ENCODE data around the gene ECE1.

The ECE1 gene

GRCh38 chr1:21289700-21290545 lies at the start of gene ECE1:
Gene ECE1 (minus strand): TSS chr1:21290463. CDS start chr1:21290414, 49 bp downstream.
- peaks cover 0 to 64% (median 44%) of the 10 kb centered on the region in 5 donors for H3K4me1 ChIP-seq (ENCODE audit: control insufficient read depth in 5 of 5, insufficient read depth in 5 of 5, low read length in 5 of 5)
- H3K27me3 ChIP-seq (ENCODE audit: control insufficient read depth in 5 of 5, insufficient read depth in 4 of 5, low read length in 5 of 5) = no peaks in the 10 kb centered on the region
- peaks cover 0 to 5% (median 0%) of the 10 kb centered on the region in 5 donors for H3K36me3 ChIP-seq (ENCODE audit: control insufficient read depth in 5 of 5, insufficient read depth in 5 of 5, low read length in 5 of 5)
- peak within 1 kb of the TSS; percentile 72 for H3K27ac ChIP-seq (ENCODE audit: low read depth, low read length)
- peak within 1 kb of the TSS; percentile 48 to 65 (median 60) for H3K9ac ChIP-seq (ENCODE audit: low read length in 5 of 5)
- H3K4me3 ChIP-seq (ENCODE audit: low read depth in 1 of 5, low read length in 5 of 5) = peak within 1 kb of the TSS; percentile 61 to 76 (median 74)
- H3K9me3 ChIP-seq (ENCODE audit: control insufficient read depth in 5 of 5, low read length in 5 of 5) = no peaks in the 10 kb centered on the region

DNA sequence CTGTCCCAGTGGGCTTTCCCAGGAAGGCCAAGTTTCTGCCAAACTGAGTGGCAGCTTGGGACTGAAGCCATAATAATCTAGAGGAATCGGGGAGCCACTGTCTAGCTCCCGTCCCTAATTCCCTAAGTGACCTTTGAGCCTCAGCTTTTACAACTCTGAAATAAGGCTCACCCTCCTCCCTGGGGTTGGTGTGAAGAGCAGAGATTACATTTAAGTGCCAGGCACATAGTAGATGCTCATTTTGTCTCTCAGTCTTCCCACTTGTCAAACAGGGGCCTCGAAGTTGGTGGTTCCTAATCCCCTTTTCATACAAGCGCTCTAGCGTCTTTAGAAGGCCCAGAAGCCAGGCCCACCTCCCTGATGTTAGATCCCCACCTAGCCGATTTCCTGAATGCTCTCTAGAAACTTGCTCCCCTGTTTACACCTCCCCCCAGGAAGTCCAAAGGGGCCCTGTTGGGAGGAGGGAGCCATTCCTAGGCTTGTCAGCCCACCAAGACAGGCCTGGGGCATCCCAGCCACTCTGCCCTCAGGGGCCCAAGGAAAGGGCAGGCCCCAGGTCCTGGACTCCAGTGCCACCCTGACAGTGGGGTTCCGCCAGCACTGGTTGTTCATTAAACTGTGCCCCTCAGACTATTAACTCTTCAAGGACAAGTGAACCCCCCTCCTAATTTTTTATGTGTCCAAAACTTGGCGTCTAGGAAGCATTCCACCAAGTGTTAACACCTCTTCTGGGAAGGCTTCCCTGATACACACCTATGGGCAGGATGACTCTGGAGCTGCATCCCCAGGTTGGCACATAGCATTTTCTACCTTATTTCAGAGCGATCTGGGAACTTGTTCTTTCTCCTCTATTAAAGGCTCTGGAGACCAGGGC lies 49.3 kb upstream of the ECE1 start:
- Histone ChIP-seq H3K4me1 (ENCODE audit: control insufficient read depth in 5 of 5, insufficient read depth in 5 of 5, low read length in 5 of 5) (peaks cover 48 to 99% (median 93%) of the 10 kb centered on the region in 5 donors), H3K4me3 (ENCODE audit: low read depth in 1 of 5, low read length in 5 of 5) (no peak overlapping the region), H3K9me3 (ENCODE audit: control insufficient read depth in 5 of 5, low read length in 5 of 5) (no peaks in the 10 kb centered on the region), H3K9ac (ENCODE audit: low read length in 5 of 5) (peak overlapping the region in 4 of 5 donors; percentile 8 to 58 (median 49)), H3K27ac (ENCODE audit: low read depth, low read length) (peak overlapping the region; percentile 89), H3K27me3 (ENCODE audit: control insufficient read depth in 5 of 5, insufficient read depth in 4 of 5, low read length in 5 of 5) (no peaks in the 10 kb centered on the region), H3K36me3 (ENCODE audit: control insufficient read depth in 5 of 5, insufficient read depth in 5 of 5, low read length in 5 of 5) (peaks cover 0 to 3% (median 0%) of the 10 kb centered on the region in 5 donors)

GRCh38 chr1:21338573-21339355 lies 48.5 kb upstream of the ECE1 start:
- Histone ChIP-seq H3K36me3 (ENCODE audit: control insufficient read depth in 5 of 5, insufficient read depth in 5 of 5, low read length in 5 of 5) (peaks cover 0 to 3% (median 0%) of the 10 kb centered on the region in 5 donors), H3K9me3 (ENCODE audit: control insufficient read depth in 5 of 5, low read length in 5 of 5) (no peaks in the 10 kb centered on the region), H3K9ac (ENCODE audit: low read length in 5 of 5) (peak overlapping the region in 3 of 5 donors; percentile 28 to 58 (median 48)), H3K27ac (ENCODE audit: low read depth, low read length) (peak overlapping the region; percentile 89), H3K27me3 (ENCODE audit: control insufficient read depth in 5 of 5, insufficient read depth in 4 of 5, low read length in 5 of 5) (no peaks in the 10 kb centered on the region), H3K4me1 (ENCODE audit: control insufficient read depth in 5 of 5, insufficient read depth in 5 of 5, low read length in 5 of 5) (peaks cover 52 to 99% (median 93%) of the 10 kb centered on the region in 5 donors), H3K4me3 (ENCODE audit: low read depth in 1 of 5, low read length in 5 of 5) (peak overlapping the region in 2 of 5 donors; percentile 12 to 36)

DNA sequence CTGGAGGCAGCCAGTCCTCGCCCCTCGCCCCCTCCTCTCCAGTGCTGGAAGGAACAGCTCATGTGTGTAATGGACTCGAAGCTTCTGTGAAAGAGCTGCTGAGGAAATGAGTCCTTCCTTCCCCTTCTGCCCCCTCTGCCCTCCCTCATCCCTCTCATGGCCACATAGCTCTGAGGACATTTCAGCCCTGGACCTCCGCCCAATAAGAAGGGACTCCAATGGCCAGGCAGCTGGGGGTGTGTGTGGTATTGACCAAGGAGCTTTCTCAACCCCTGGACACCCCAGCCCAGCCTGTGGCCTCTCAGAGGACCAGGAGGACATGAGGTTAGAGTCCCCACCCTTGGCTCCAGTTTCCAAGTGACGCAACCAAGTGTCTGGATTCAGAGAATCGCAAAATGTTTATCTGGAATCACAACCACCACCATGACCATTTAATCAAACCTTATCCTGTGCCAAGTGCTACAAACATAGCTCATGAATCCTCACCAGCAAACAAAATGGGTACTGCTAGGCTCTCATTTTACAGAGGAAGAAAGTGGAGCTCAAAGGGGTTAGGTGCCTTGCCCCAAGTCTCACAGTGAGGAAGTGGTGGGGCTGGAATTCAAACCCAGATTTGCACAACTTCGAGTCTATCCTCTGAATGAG lies 47.8 kb upstream of the ECE1 start:
- no peaks in the 10 kb centered on the region for H3K27me3 ChIP-seq (ENCODE audit: control insufficient read depth in 5 of 5, insufficient read depth in 4 of 5, low read length in 5 of 5)
- H3K9me3 ChIP-seq (ENCODE audit: control insufficient read depth in 5 of 5, low read length in 5 of 5) = no peaks in the 10 kb centered on the region
- H3K4me3 ChIP-seq (ENCODE audit: low read depth in 1 of 5, low read length in 5 of 5) = peak overlapping the region in 2 of 5 donors; percentile 22 to 36
- H3K36me3 ChIP-seq (ENCODE audit: control insufficient read depth in 5 of 5, insufficient read depth in 5 of 5, low read length in 5 of 5) = peaks cover 0 to 3% (median 0%) of the 10 kb centered on the region in 5 donors
- H3K4me1 ChIP-seq (ENCODE audit: control insufficient read depth in 5 of 5, insufficient read depth in 5 of 5, low read length in 5 of 5) = peaks cover 52 to 96% (median 89%) of the 10 kb centered on the region in 5 donors
- H3K9ac ChIP-seq (ENCODE audit: low read length in 5 of 5) = peak overlapping the region in 2 of 5 donors; percentile 33 to 41
- peak overlapping the region; percentile 89 for H3K27ac ChIP-seq (ENCODE audit: low read depth, low read length)

GRCh38 chr1:21337454-21337927 lies 47.2 kb upstream of the ECE1 start:
- Histone ChIP-seq H3K9me3 (ENCODE audit: control insufficient read depth in 5 of 5, low read length in 5 of 5) (no peaks in the 10 kb centered on the region), H3K36me3 (ENCODE audit: control insufficient read depth in 5 of 5, insufficient read depth in 5 of 5, low read length in 5 of 5) (peaks cover 0 to 3% (median 0%) of the 10 kb centered on the region in 5 donors), H3K4me1 (ENCODE audit: control insufficient read depth in 5 of 5, insufficient read depth in 5 of 5, low read length in 5 of 5) (peaks cover 51 to 94% (median 87%) of the 10 kb centered on the region in 5 donors), H3K27ac (ENCODE audit: low read depth, low read length) (peak overlapping the region; percentile 89), H3K27me3 (ENCODE audit: control insufficient read depth in 5 of 5, insufficient read depth in 4 of 5, low read length in 5 of 5) (no peaks in the 10 kb centered on the region), H3K9ac (ENCODE audit: low read length in 5 of 5) (peak overlapping the region in 1 of 5 donors; percentile 33), H3K4me3 (ENCODE audit: low read depth in 1 of 5, low read length in 5 of 5) (peak overlapping the region in 1 of 5 donors; percentile 22)

DNA sequence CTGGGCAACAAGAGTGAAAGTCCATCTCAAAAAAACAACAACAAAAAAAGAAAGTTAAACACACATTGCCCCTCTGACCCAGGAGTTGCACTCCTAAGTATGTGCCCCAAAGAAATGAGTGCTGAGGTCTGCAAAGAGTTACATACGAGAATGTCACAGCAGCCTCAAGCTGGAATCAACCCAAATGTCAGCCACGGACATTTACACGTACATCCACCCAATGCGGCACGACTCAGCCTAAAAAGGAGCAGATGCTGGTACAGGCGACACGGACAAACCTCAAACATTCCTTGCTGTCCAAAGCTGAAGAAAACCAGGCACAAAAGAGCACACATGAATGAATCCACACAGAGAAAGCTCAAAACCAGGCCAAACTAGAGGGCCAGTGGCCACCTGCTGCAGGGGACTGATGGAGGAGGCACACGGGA lies 46.8 kb upstream of the ECE1 start:
- Histone ChIP-seq H3K4me1 (ENCODE audit: control insufficient read depth in 5 of 5, insufficient read depth in 5 of 5, low read length in 5 of 5) (peaks cover 51 to 93% (median 86%) of the 10 kb centered on the region in 5 donors), H3K36me3 (ENCODE audit: control insufficient read depth in 5 of 5, insufficient read depth in 5 of 5, low read length in 5 of 5) (peaks cover 0 to 3% (median 0%) of the 10 kb centered on the region in 5 donors), H3K4me3 (ENCODE audit: low read depth in 1 of 5, low read length in 5 of 5) (peak overlapping the region in 2 of 5 donors; percentile 6 to 22), H3K27me3 (ENCODE audit: control insufficient read depth in 5 of 5, insufficient read depth in 4 of 5, low read length in 5 of 5) (no peaks in the 10 kb centered on the region), H3K27ac (ENCODE audit: low read depth, low read length) (peak overlapping the region; percentile 89), H3K9me3 (ENCODE audit: control insufficient read depth in 5 of 5, low read length in 5 of 5) (no peaks in the 10 kb centered on the region), H3K9ac (ENCODE audit: low read length in 5 of 5) (no peak overlapping the region)

GRCh38 chr1:21335750-21336224 lies 45.5 kb upstream of the ECE1 start:
- Histone ChIP-seq H3K9ac (ENCODE audit: low read length in 5 of 5) (peak overlapping the region in 4 of 5 donors; percentile 1 to 73 (median 62)), H3K4me3 (ENCODE audit: low read depth in 1 of 5, low read length in 5 of 5) (peak overlapping the region in 1 of 5 donors; percentile 60), H3K36me3 (ENCODE audit: control insufficient read depth in 5 of 5, insufficient read depth in 5 of 5, low read length in 5 of 5) (peaks cover 0 to 3% (median 0%) of the 10 kb centered on the region in 5 donors), H3K9me3 (ENCODE audit: control insufficient read depth in 5 of 5, low read length in 5 of 5) (no peaks in the 10 kb centered on the region), H3K4me1 (ENCODE audit: control insufficient read depth in 5 of 5, insufficient read depth in 5 of 5, low read length in 5 of 5) (peaks cover 52 to 88% (median 80%) of the 10 kb centered on the region in 5 donors), H3K27me3 (ENCODE audit: control insufficient read depth in 5 of 5, insufficient read depth in 4 of 5, low read length in 5 of 5) (no peaks in the 10 kb centered on the region), H3K27ac (ENCODE audit: low read depth, low read length) (peak overlapping the region; percentile 84)

DNA sequence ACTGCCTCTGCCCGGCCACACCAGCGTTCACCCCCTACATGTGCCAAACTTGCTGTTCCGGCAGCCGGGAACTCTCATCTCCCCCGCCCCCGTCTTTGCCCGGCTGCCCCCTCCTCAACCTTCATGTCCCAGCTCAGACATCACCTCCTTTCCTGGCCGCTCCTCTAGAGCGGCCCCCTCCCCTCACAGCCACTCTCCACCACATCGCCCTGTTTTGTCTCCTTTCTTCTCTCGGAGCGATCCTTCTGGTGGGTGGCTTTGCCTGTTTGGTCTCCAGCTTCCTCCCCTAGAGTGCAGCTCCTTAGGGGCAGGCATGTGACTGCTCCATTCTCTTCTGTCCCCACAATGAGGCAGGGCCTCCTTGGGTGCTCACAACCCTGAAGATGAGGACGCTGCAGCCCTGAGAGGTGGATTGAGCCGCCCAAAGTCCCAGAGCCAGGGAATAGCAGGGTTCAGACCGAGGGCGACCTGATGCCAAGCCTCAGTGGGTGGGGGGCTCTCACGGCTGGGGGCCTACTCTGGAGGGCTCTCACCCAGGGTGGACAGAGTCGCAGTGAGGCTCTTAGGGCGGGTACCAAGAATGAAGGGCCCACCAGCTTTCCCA lies 44.9 kb upstream of the ECE1 start:
- peaks cover 0 to 3% (median 0%) of the 10 kb centered on the region in 5 donors for H3K36me3 ChIP-seq (ENCODE audit: control insufficient read depth in 5 of 5, insufficient read depth in 5 of 5, low read length in 5 of 5)
- no peaks in the 10 kb centered on the region for H3K9me3 ChIP-seq (ENCODE audit: control insufficient read depth in 5 of 5, low read length in 5 of 5)
- H3K9ac ChIP-seq (ENCODE audit: low read length in 5 of 5) = peak overlapping the region; percentile 38 to 73 (median 61)
- peak overlapping the region in 4 of 5 donors; percentile 48 to 60 (median 52) for H3K4me3 ChIP-seq (ENCODE audit: low read depth in 1 of 5, low read length in 5 of 5)
- H3K4me1 ChIP-seq (ENCODE audit: control insufficient read depth in 5 of 5, insufficient read depth in 5 of 5, low read length in 5 of 5) = peaks cover 50 to 82% (median 77%) of the 10 kb centered on the region in 5 donors
- H3K27me3 ChIP-seq (ENCODE audit: control insufficient read depth in 5 of 5, insufficient read depth in 4 of 5, low read length in 5 of 5) = no peaks in the 10 kb centered on the region
- peak overlapping the region; percentile 84 for H3K27ac ChIP-seq (ENCODE audit: low read depth, low read length)

Measured in subcutaneous abdominal adipose tissue (tissue), 5 donors.